Sigmoid colon (tissue), 4 donors: ENCODE results near the gene TRAF3.

Experiments
- POLR2AphosphoS5 ChIP-seq, 4 donors: sonication (generic); formaldehyde crosslinking; IDR thresholded peaks; one replicate each; pipeline ENCODE4 v1.6.1; 2017; ENCODE audit warnings: antibody characterized with exemption in 4 of 4
- TF ChIP-seq, protein P1 (sequence below), 4 experiments: fragments of 450-650 bp in 3 of 4; fragments of 200-600 bp in 1 of 4; IDR thresholded peaks; one replicate each; pipeline ENCODE4 v1.5.1; 2016 to 2019; ENCODE audit warnings: antibody characterized with exemption in 4 of 4, mild to moderate bottlenecking in 3 of 4, moderate library complexity in 2 of 4

DNA sequence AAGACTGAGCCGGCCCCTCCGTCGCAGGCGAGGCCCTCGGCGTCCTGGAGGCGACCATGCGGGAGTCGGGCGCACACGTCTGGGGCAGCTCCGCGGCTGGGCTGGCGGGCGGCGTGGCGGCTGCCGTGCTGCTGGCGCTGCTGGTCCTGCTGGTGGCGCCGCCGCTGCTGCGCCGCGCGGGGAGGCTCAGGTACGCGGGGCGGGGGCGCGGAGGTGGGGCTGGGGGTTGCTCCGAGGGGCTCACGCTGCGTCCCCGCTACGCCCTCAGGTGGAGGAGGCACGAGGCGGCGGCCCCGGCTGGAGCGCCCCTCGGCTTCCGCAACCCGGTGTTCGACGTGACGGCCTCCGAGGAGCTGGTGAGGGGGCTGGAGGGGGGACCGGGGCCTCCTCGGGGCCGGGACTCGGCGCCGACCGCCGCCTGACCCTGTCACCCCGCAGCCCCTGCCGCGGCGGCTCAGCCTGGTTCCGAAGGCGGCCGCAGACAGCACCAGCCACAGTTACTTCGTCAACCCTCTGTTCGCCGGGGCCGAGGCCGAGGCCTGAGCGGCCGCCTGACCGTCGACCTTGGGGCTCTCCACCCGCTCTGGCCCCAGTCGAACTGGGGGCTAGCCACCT lies 153.0 kb downstream of the TRAF3 start:
- TF ChIP-seq POLR2AphosphoS5 (IDR thresholded peaks at IDR 0.05), result no peak
- TF ChIP-seq, protein P1, sequence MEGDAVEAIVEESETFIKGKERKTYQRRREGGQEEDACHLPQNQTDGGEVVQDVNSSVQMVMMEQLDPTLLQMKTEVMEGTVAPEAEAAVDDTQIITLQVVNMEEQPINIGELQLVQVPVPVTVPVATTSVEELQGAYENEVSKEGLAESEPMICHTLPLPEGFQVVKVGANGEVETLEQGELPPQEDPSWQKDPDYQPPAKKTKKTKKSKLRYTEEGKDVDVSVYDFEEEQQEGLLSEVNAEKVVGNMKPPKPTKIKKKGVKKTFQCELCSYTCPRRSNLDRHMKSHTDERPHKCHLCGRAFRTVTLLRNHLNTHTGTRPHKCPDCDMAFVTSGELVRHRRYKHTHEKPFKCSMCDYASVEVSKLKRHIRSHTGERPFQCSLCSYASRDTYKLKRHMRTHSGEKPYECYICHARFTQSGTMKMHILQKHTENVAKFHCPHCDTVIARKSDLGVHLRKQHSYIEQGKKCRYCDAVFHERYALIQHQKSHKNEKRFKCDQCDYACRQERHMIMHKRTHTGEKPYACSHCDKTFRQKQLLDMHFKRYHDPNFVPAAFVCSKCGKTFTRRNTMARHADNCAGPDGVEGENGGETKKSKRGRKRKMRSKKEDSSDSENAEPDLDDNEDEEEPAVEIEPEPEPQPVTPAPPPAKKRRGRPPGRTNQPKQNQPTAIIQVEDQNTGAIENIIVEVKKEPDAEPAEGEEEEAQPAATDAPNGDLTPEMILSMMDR (IDR thresholded peaks at IDR 0.05), result no peak
